ENCODE measurements around the gene INHA. TPM values are rescaled to one million over a fixed set of nuclear protein-coding genes. Genes with fewer than 3 reads are reported as not detected.

Gene INHA
- total RNA-seq, 4 donors from 2014 or later: not detected

DNA sequence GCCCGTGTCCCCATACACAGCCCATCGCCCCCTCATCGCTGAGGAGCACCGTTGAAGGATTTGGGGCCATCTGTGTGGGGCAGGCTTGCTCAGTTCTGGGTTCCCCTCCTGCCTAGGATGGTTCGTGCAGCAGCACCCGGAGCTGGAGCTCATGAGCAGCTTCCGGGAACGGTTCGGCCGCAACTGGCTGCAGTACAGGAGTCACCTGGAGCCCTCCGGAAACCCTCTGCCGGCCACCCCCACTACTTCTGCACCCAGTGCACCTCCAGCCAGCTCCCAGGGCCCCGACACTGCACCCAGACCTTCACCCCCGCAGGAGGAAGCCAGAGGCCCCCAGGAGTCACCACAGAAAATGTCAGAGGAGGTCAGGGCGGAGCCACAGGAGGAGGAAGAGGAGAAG lies 35.8 kb downstream of the INHA start:
- Histone ChIP-seq H3K9me3 (no peaks in the 10 kb centered on the region), H3K4me1 (no peaks in the 10 kb centered on the region), H3K27me3 (no peaks in the 10 kb centered on the region), H3K36me3 (peaks cover 0 to 42% (median 13%) of the 10 kb centered on the region in 4 donors), H3K4me3 (no peak overlapping the region), H3K27ac (no peak overlapping the region)
- intact Hi-C loops (cut with DNase I; ENCODE audit: low total_unique reads) (no loop called here), in situ Hi-C loops (cut with MboI; ENCODE audit: low pct_ligation_motif_present in 1 of 4, low pct_unique_long_range_greater_than_20kb in 1 of 4, low sequenced_read_pairs in 3 of 4) (no loop called here)
- 94% methylated on average over 15 of the region's 15 CpGs; no CpG with 5 or more reads in 1 of the 2 donors for WGBS, 2 donors (ENCODE audit: low coverage in 1 of 2)
- DNase-seq: no peak
- no peak for TF ChIP-seq POLR2AphosphoS5 (IDR thresholded peaks at IDR 0.05)

DNA sequence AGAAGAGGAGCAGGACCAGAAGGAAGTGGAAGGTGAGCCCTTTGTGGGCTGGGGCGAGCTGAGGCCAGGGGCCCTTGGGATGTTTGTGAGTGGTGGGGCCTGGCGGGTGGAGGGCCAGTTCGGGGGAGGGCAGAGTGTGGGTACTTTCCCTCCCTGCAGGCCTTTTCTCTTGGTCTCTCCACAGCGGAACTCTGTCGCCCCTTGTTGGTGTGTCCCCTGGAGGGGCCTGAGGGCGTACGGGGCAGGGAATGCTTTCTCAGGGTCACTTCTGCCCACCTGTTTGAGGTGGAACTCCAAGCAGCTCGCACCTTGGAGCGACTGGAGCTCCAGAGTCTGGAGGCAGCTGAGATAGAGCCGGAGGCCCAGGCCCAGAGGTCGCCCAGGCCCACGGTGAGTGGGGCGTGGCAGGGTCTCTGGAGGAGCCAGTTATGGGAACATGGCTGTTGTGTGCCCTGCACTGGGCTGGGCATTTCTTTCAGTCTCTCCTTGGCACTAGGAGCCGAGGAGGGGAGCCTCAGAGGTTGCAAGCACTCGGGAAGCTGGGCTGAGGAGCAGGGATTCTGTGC lies 36.4 kb downstream of the INHA start:
- H3K4me3 ChIP-seq: no peak overlapping the region
- no peaks in the 10 kb centered on the region for H3K9me3 ChIP-seq
- TF ChIP-seq, protein P1, sequence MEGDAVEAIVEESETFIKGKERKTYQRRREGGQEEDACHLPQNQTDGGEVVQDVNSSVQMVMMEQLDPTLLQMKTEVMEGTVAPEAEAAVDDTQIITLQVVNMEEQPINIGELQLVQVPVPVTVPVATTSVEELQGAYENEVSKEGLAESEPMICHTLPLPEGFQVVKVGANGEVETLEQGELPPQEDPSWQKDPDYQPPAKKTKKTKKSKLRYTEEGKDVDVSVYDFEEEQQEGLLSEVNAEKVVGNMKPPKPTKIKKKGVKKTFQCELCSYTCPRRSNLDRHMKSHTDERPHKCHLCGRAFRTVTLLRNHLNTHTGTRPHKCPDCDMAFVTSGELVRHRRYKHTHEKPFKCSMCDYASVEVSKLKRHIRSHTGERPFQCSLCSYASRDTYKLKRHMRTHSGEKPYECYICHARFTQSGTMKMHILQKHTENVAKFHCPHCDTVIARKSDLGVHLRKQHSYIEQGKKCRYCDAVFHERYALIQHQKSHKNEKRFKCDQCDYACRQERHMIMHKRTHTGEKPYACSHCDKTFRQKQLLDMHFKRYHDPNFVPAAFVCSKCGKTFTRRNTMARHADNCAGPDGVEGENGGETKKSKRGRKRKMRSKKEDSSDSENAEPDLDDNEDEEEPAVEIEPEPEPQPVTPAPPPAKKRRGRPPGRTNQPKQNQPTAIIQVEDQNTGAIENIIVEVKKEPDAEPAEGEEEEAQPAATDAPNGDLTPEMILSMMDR (IDR thresholded peaks at IDR 0.05): no peak
- TF ChIP-seq EP300 (IDR thresholded peaks at IDR 0.05; ENCODE audit: low read depth) (no peak), POLR2AphosphoS5 (IDR thresholded peaks at IDR 0.05) (no peak), POLR2A (IDR thresholded peaks at IDR 0.05) (no peak)
- no peak for DNase-seq
- in situ Hi-C loops (cut with MboI; ENCODE audit: low pct_ligation_motif_present in 1 of 4, low pct_unique_long_range_greater_than_20kb in 1 of 4, low sequenced_read_pairs in 3 of 4) (no loop called here), intact Hi-C loops (cut with DNase I; ENCODE audit: low total_unique reads) (no loop called here)
- no peaks in the 10 kb centered on the region for H3K4me1 ChIP-seq
- H3K36me3 ChIP-seq: peaks cover 0 to 42% (median 11%) of the 10 kb centered on the region in 4 donors
- 88% methylated on average over 15 of the region's 15 CpGs; no CpG with 5 or more reads in 1 of the 2 donors for WGBS, 2 donors (ENCODE audit: low coverage in 1 of 2)
- H3K27me3 ChIP-seq: no peaks in the 10 kb centered on the region
- no peak overlapping the region for H3K27ac ChIP-seq

DNA sequence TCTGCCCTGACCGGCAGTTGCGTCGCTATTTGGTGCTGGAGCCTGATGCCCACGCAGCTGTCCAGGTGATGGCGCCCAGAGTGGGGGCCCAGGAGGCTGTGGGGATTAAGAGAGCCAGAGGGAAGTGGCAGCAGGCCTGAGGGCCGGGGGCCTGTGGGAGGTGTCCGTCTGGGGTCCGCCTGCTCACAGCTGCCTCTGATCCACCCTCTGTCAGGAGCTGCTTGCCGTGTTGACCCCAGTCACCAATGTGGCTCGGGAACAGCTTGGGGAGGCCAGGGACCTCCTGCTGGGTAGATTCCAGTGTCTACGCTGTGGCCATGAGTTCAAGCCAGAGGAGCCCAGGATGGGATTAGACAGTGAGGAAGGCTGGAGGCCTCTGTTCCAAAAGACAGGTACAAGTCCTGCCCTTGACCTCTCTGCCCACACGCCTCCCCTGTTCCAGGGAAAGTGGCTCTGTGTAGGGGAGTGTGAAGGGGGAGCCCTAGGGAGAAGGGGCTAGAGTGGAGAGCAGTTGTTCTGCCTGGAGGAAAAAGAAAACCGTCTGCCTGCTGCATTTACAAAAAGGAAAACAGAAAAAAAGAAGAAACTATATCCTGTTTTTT lies 37.1 kb downstream of the INHA start:
- peaks cover 0 to 43% (median 10%) of the 10 kb centered on the region in 4 donors for H3K36me3 ChIP-seq
- no peaks in the 10 kb centered on the region for H3K9me3 ChIP-seq
- no peaks in the 10 kb centered on the region for H3K4me1 ChIP-seq
- intact Hi-C loops (cut with DNase I; ENCODE audit: low total_unique reads): no loop called here
- WGBS, 2 donors (ENCODE audit: low coverage in 1 of 2): 33 to 92% methylated on average over 1 to 13 of the region's 13 CpGs
- H3K27ac ChIP-seq: no peak overlapping the region
- H3K27me3 ChIP-seq: no peaks in the 10 kb centered on the region
- in situ Hi-C loops (cut with MboI; ENCODE audit: low pct_ligation_motif_present in 1 of 4, low pct_unique_long_range_greater_than_20kb in 1 of 4, low sequenced_read_pairs in 3 of 4): no loop called here
- TF ChIP-seq, protein P1 (IDR thresholded peaks at IDR 0.05): no peak
- TF ChIP-seq POLR2A (IDR thresholded peaks at IDR 0.05) (no peak), EP300 (IDR thresholded peaks at IDR 0.05; ENCODE audit: low read depth) (no peak), POLR2AphosphoS5 (IDR thresholded peaks at IDR 0.05) (no peak)
- no peak for DNase-seq
- no peak overlapping the region for H3K4me3 ChIP-seq

DNA sequence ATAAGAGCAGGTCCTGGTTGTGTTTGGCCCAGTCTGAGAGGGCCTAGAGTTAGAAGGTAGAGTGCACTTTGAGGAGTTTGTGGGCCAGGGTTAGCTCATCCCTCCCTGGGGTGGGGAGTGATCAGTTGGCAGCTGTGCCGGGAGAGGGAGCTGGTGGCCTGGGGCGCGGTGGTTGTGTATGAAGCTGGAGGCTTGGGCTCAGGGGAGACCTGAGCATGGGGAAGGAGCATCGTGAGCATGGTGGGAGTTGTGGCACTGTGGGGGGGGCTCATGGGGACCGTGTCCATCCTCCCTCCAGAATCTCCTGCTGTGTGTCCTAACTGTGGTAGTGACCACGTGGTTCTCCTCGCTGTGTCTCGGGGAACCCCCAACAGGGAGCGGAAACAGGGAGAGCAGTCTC lies 39.2 kb downstream of the INHA start:
- 96% methylated on average over 9 of the region's 9 CpGs; no CpG with 5 or more reads in 1 of the 2 donors for WGBS, 2 donors (ENCODE audit: low coverage in 1 of 2)
- H3K4me1 ChIP-seq: no peaks in the 10 kb centered on the region
- TF ChIP-seq POLR2A (IDR thresholded peaks at IDR 0.05): no peak
- TF ChIP-seq POLR2AphosphoS5 (IDR thresholded peaks at IDR 0.05): no peak
- TF ChIP-seq, protein P1 (IDR thresholded peaks at IDR 0.05): no peak
- no peak for TF ChIP-seq EP300 (IDR thresholded peaks at IDR 0.05; ENCODE audit: low read depth)
- intact Hi-C loops (cut with DNase I; ENCODE audit: low total_unique reads): no loop called here
- in situ Hi-C loops (cut with MboI; ENCODE audit: low pct_ligation_motif_present in 1 of 4, low pct_unique_long_range_greater_than_20kb in 1 of 4, low sequenced_read_pairs in 3 of 4): no loop called here
- H3K9me3 ChIP-seq: no peaks in the 10 kb centered on the region
- peaks cover 0 to 36% (median 5%) of the 10 kb centered on the region in 4 donors for H3K36me3 ChIP-seq
- no peak overlapping the region for H3K27ac ChIP-seq
- H3K27me3 ChIP-seq: no peaks in the 10 kb centered on the region
- no peak for DNase-seq
- no peak overlapping the region for H3K4me3 ChIP-seq
